ENCODE measurements around the gene MAPKAP1.

The MAPKAP1 gene

GRCh38 chr9:125642311-125642710, 64.7 kb downstream of the MAPKAP1 start:
- no peak for DNase-seq (ENCODE audit: low read depth)

GRCh38 chr9:125639057-125639456, 68.0 kb downstream of the MAPKAP1 start:
- no peak for DNase-seq (ENCODE audit: low read depth)

GRCh38 chr9:125638239-125639045, 68.6 kb downstream of the MAPKAP1 start:
- DNase-seq (ENCODE audit: low read depth) = no peak

GRCh38 chr9:125637241-125637640, 69.8 kb downstream of the MAPKAP1 start:
- DNase-seq (ENCODE audit: low read depth) = no peak

GRCh38 chr9:125635888-125636287, 71.1 kb downstream of the MAPKAP1 start:
- no peak for DNase-seq (ENCODE audit: low read depth)

- no peak for DNase-seq (ENCODE audit: low read depth)
These were observed 72.8 kb downstream of the MAPKAP1 start for GRCh38 chr9:125634040-125634717.

- DNase-seq (ENCODE audit: low read depth) = no peak
These were observed 73.8 kb downstream of the MAPKAP1 start for GRCh38 chr9:125633116-125633745.

- DNase-seq (ENCODE audit: low read depth) = no peak
These were observed 74.5 kb downstream of the MAPKAP1 start for GRCh38 chr9:125632321-125633115.

GRCh38 chr9:125631391-125632085, 75.5 kb downstream of the MAPKAP1 start:
- DNase-seq (ENCODE audit: low read depth) = no peak

- no peak for DNase-seq (ENCODE audit: low read depth)
These were observed 76.6 kb downstream of the MAPKAP1 start for GRCh38 chr9:125630436-125630835.

- DNase-seq (ENCODE audit: low read depth) = no peak
These were observed 77.6 kb downstream of the MAPKAP1 start for GRCh38 chr9:125629446-125629845.

GRCh38 chr9:125626187-125626586, 80.8 kb downstream of the MAPKAP1 start:
- no peak for DNase-seq (ENCODE audit: low read depth)

- DNase-seq (ENCODE audit: low read depth) = no peak
These were observed 85.8 kb downstream of the MAPKAP1 start for GRCh38 chr9:125621170-125621569.

GRCh38 chr9:125620216-125620615, 86.8 kb downstream of the MAPKAP1 start:
- DNase-seq (ENCODE audit: low read depth) = no peak

- no peak for DNase-seq (ENCODE audit: low read depth)
These were observed 89.9 kb downstream of the MAPKAP1 start for GRCh38 chr9:125617087-125617486.

GRCh38 chr9:125613141-125613540, 93.9 kb downstream of the MAPKAP1 start:
- no peak for DNase-seq (ENCODE audit: low read depth)

GRCh38 chr9:125612616-125613015, 94.4 kb downstream of the MAPKAP1 start:
- DNase-seq (ENCODE audit: low read depth) = no peak

GRCh38 chr9:125611121-125611765, 95.8 kb downstream of the MAPKAP1 start:
- DNase-seq (ENCODE audit: low read depth) = no peak

- DNase-seq (ENCODE audit: low read depth) = no peak
These were observed 97.3 kb downstream of the MAPKAP1 start for GRCh38 chr9:125609744-125610143.

- DNase-seq (ENCODE audit: low read depth) = no peak
These were observed 98.4 kb downstream of the MAPKAP1 start for GRCh38 chr9:125608489-125609224.

All from stimulated activated CD8-positive, alpha-beta memory T cell treated with anti-CD3 and anti-CD28 coated beads, Interleukin-4, amount 100 ng/mL, for 24 hours (primary cell).